SK-N-SH treated with all-trans-retinoic acid at 6 μM for 48 hours (cell line): ENCODE results near the gene PLXND1.

Source experiments
- CREB5 ChIP-seq: fragments of 250-450 bp; sonication (Bioruptor Pico); IDR thresholded peaks from 2 replicates; pipeline ENCODE4 v1.5.1; 2020; ENCODE audit warnings: low read depth, mild to moderate bottlenecking, moderate library complexity
- CSRNP3 ChIP-seq: fragments of 250-450 bp; sonication (Bioruptor Pico); IDR thresholded peaks from 2 replicates; pipeline ENCODE4 v1.5.1; 2021; ENCODE audit warnings: mild to moderate bottlenecking, moderate library complexity
- ISL1 ChIP-seq: fragments of 250-450 bp; sonication (Bioruptor Pico); IDR thresholded peaks from 2 replicates; pipeline ENCODE4 v2.1.2; 2022; ENCODE audit warnings: mild to moderate bottlenecking, moderate library complexity
- PATZ1 ChIP-seq: fragments of 250-450 bp; sonication (Bioruptor Pico); IDR thresholded peaks from 2 replicates; pipeline ENCODE4 v1.8.0; 2020; ENCODE audit warnings: mild to moderate bottlenecking, moderate library complexity, borderline replicate concordance
- POU6F1 ChIP-seq: fragments of 250-450 bp; sonication (Bioruptor Pico); IDR thresholded peaks from 2 replicates; pipeline ENCODE4 v1.8.0; 2021; ENCODE audit warnings: low read depth, mild to moderate bottlenecking, moderate library complexity, borderline replicate concordance
- RARB ChIP-seq: fragments of 250-450 bp; sonication (Bioruptor Pico); IDR thresholded peaks from 2 replicates; pipeline ENCODE4 v1.8.0; 2021; ENCODE audit warnings: mild to moderate bottlenecking, moderate library complexity
- SNAI2 ChIP-seq: fragments of 250-450 bp; sonication (Bioruptor Pico); IDR thresholded peaks from 2 replicates; pipeline ENCODE4 v1.5.0; 2020; ENCODE audit warnings: mild to moderate bottlenecking, moderate library complexity
- TCF4 ChIP-seq: fragments of 250-450 bp; sonication (Bioruptor Pico); IDR thresholded peaks from 2 replicates; pipeline ENCODE4 v1.8.0; 2021; ENCODE audit warnings: mild to moderate bottlenecking, moderate library complexity, borderline replicate concordance
- ZC3H10 ChIP-seq: fragments of 250-450 bp; sonication (Bioruptor Pico); IDR thresholded peaks from 2 replicates; pipeline ENCODE4 v1.5.1; 2021; ENCODE audit warnings: mild to moderate bottlenecking, moderate library complexity
- ZFP3 ChIP-seq: fragments of 250-450 bp; sonication (Bioruptor Pico); IDR thresholded peaks from 2 replicates; pipeline ENCODE4 v1.5.0; 2020; ENCODE audit warnings: mild to moderate bottlenecking, moderate library complexity
- ZFP30 ChIP-seq: fragments of 450-650 bp; formaldehyde crosslinking; IDR thresholded peaks from 2 replicates; pipeline ENCODE4 v1.5.0; 2022; ENCODE audit warnings: mild to moderate bottlenecking, moderate library complexity
- ZNF565 ChIP-seq: fragments of 450-650 bp; formaldehyde crosslinking; conservative IDR thresholded peaks from 2 replicates; pipeline ENCODE4 v1.5.0; 2020; ENCODE audit warnings: low read depth, mild to moderate bottlenecking, moderate library complexity
- ZNF8 ChIP-seq: fragments of 450-650 bp; formaldehyde crosslinking; IDR thresholded peaks from 2 replicates; pipeline ENCODE4 v1.5.0; 2020; ENCODE audit warnings: mild to moderate bottlenecking, moderate library complexity

GRCh38 chr3:129533406-129533805 is 73.1 kb downstream of the PLXND1 start:
- no peak for TF ChIP-seq RARB (CRISPR knock-in tag)
- no peak for TF ChIP-seq ZFP30
- TF ChIP-seq PATZ1 (CRISPR knock-in tag) = no peak
- TF ChIP-seq POU6F1 (CRISPR knock-in tag) = no peak
- no peak for TF ChIP-seq ZNF565 (CRISPR knock-in tag)
- no peak for TF ChIP-seq SNAI2 (CRISPR knock-in tag)
- no peak for TF ChIP-seq ZNF8 (CRISPR knock-in tag)
- no peak for TF ChIP-seq TCF4 (CRISPR knock-in tag)
- TF ChIP-seq ZFP3 = no peak
- TF ChIP-seq ISL1 (CRISPR knock-in tag) = no peak
- no peak for TF ChIP-seq CREB5 (CRISPR knock-in tag)
- no peak for TF ChIP-seq ZC3H10 (CRISPR knock-in tag)
- no peak for TF ChIP-seq CSRNP3 (CRISPR knock-in tag)
